ENCODE measurements around the gene MBD2.
"Not testable (repeated sequence)": the region's sequence is repeated elsewhere in the genome, so short reads cannot be mapped to it uniquely, and the experiment has no call there.

The MBD2 gene

GRCh38 chr18:54147439-54147838 lies 77.0 kb downstream of the MBD2 start:
- DNase-seq = no peak

GRCh38 chr18:54141041-54141608 lies 83.3 kb downstream of the MBD2 start:
- DNase-seq = no peak

- no peak for DNase-seq
Observed at GRCh38 chr18:54140641-54141040, 83.8 kb downstream of the MBD2 start.

GRCh38 chr18:54135216-54135615 lies 89.3 kb downstream of the MBD2 start:
- DNase-seq = no peak

- DNase-seq = no peak
Observed at GRCh38 chr18:54134053-54134452, 90.4 kb downstream of the MBD2 start.

GRCh38 chr18:54130631-54131030 lies 93.8 kb downstream of the MBD2 start:
- no peak for DNase-seq

- DNase-seq = no peak
Observed at GRCh38 chr18:54130177-54130576, 94.3 kb downstream of the MBD2 start.

- DNase-seq = no peak
Observed at GRCh38 chr18:54129448-54130067, 94.9 kb downstream of the MBD2 start.

GRCh38 chr18:54127759-54128378 lies 96.6 kb downstream of the MBD2 start:
- peak; percentile 7 for DNase-seq

- DNase-seq = no peak
Observed at GRCh38 chr18:54125429-54125828, 99.0 kb downstream of the MBD2 start.

GRCh38 chr18:54123720-54124440 lies 100.6 kb downstream of the MBD2 start:
- DNase-seq = not testable (repeated sequence)

GRCh38 chr18:54119524-54120019 lies 104.9 kb downstream of the MBD2 start:
- DNase-seq = peak; percentile 34

GRCh38 chr18:54117853-54118773 lies 106.4 kb downstream of the MBD2 start:
- DNase-seq = no peak

GRCh38 chr18:54116541-54117257 lies 107.8 kb downstream of the MBD2 start:
- no peak for DNase-seq

GRCh38 chr18:54112356-54112755 lies 112.1 kb downstream of the MBD2 start:
- no peak for DNase-seq

- DNase-seq = no peak
Observed at GRCh38 chr18:54109131-54109683, 115.3 kb downstream of the MBD2 start.

- no peak for DNase-seq
Observed at GRCh38 chr18:54102123-54102522, 122.3 kb downstream of the MBD2 start.
